ENCODE measurements around the gene SLC5A6. TPM values are rescaled to one million over a fixed set of nuclear protein-coding genes. Genes with fewer than 3 reads are reported as not detected.

Gene SLC5A6
- total and polyA plus RNA-seq, 2 donors (not counting 1 experiment from before 2014, with no cell fraction given), result 50.8 to 52.6 TPM

DNA sequence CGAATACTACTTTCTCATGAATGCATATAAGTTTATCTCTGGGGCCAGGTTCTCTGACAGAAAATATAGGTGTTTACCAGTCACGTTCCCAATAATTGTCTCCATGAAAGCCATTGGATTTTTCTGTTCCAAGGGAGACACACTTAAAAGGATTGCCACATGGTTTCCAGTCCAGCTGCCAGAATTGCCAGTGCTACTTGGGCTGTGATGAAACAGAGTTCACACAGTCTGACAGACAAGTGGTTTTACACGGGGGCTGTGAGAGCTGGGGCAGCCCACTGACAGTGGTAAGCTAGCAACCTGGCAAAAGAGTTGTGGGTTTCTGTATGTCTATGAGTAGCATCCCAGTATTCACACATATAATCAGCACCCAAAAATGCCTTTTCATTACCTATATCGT, 28.0 kb downstream of the SLC5A6 start:
- Histone ChIP-seq H3K4me2 (replicated peaks; ENCODE audit: low read depth, low read length, poor library complexity, severe bottlenecking) (no peak overlapping the region), H2AFZ (ENCODE audit: insufficient read depth, low read depth, low read length, poor library complexity, severe bottlenecking) (no peak overlapping the region), H3K27ac (ENCODE audit: low read length in 2 of 2) (no peak overlapping the region), H3K9me3 (ENCODE audit: control extremely low read depth in 1 of 3, control insufficient read depth in 2 of 3, insufficient read depth in 1 of 3, low read length in 2 of 3) (no peaks in the 10 kb centered on the region), H3K4me3 (ENCODE audit: control extremely low read depth in 1 of 5, extremely low read depth in 1 of 5, insufficient read depth in 1 of 5, low read depth in 2 of 5, low read length in 4 of 5) (no peak overlapping the region), H3K79me2 (ENCODE audit: control insufficient read depth, insufficient read depth, low read length) (no peaks in the 10 kb centered on the region), H3K27me3 (replicated peaks in 1 of 4; ENCODE audit: control extremely low read depth in 1 of 4, control insufficient read depth in 3 of 4, insufficient read depth in 4 of 4, low read length in 3 of 4) (peaks cover 0 to 11% (median 5%) of the 10 kb centered on the region in 4 experiments), H3K9ac (ENCODE audit: low read length) (no peak overlapping the region), H4K20me1 (ENCODE audit: control insufficient read depth, insufficient read depth, low read length, poor library complexity, severe bottlenecking) (no peaks in the 10 kb centered on the region), H3K4me1 (ENCODE audit: control insufficient read depth in 2 of 2, insufficient read depth in 2 of 2, low read length in 2 of 2) (no peaks in the 10 kb centered on the region), H3K36me3 (replicated peaks in 1 of 2; ENCODE audit: control extremely low read depth in 1 of 2, control insufficient read depth in 1 of 2, extremely low read depth in 1 of 2, insufficient read depth in 2 of 2, low read length in 1 of 2) (no peaks in the 10 kb centered on the region)
- CTCF ChIA-PET, result no interaction called here
- Mint-ChIP-seq H3K9me3 (ENCODE audit: insufficient read depth) (no peaks in the 10 kb centered on the region), H3K4me1 (no peaks in the 10 kb centered on the region), H3K27me3 (peaks cover 30% of the 10 kb centered on the region), H3K4me3 (no peak overlapping the region), H3K27ac (no peak overlapping the region)
- no peak for TF ChIP-seq EZH2 (IDR thresholded peaks at IDR 0.05; ENCODE audit: borderline replicate concordance, insufficient read depth, low read depth, low read length, poor library complexity, severe bottlenecking)
- TF ChIP-seq, protein P1, sequence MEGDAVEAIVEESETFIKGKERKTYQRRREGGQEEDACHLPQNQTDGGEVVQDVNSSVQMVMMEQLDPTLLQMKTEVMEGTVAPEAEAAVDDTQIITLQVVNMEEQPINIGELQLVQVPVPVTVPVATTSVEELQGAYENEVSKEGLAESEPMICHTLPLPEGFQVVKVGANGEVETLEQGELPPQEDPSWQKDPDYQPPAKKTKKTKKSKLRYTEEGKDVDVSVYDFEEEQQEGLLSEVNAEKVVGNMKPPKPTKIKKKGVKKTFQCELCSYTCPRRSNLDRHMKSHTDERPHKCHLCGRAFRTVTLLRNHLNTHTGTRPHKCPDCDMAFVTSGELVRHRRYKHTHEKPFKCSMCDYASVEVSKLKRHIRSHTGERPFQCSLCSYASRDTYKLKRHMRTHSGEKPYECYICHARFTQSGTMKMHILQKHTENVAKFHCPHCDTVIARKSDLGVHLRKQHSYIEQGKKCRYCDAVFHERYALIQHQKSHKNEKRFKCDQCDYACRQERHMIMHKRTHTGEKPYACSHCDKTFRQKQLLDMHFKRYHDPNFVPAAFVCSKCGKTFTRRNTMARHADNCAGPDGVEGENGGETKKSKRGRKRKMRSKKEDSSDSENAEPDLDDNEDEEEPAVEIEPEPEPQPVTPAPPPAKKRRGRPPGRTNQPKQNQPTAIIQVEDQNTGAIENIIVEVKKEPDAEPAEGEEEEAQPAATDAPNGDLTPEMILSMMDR (IDR thresholded peaks at IDR 0.05), result no peak
- ATAC-seq (ENCODE audit: low read depth) (no peak), DNase-seq (no peak)
- WGBS (ENCODE audit: insufficient coverage), result 90% methylated on average over 2 of the region's 4 CpGs
- intact Hi-C loops (cut with micrococcal nuclease), result no loop called here
- POLR2A ChIA-PET, result no interaction called here

DNA sequence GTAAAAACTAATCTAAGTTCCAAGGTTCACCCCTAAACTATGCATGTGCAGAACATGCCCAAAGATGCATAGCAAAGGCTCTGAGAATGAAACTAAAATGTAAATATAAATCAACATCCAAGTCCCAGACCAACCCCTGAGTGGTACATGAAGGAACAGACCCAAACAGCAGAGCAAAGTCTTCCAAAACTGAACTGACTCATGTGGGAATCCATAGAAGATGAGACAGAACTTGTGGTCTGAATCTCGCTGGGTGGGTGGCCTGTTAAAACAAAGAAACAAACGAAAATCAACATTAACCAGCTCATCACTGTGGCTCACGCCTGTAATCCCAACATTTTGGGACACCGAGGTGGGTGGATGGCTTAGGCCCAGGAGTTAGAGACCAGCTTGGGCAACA, 29.7 kb downstream of the SLC5A6 start:
- no peak for TF ChIP-seq EZH2 (IDR thresholded peaks at IDR 0.05; ENCODE audit: borderline replicate concordance, insufficient read depth, low read depth, low read length, poor library complexity, severe bottlenecking)
- TF ChIP-seq, protein P1 (IDR thresholded peaks at IDR 0.05), result no peak
- Histone ChIP-seq H3K9ac (ENCODE audit: low read length) (no peak overlapping the region), H3K4me2 (replicated peaks; ENCODE audit: low read depth, low read length, poor library complexity, severe bottlenecking) (no peak overlapping the region), H3K79me2 (ENCODE audit: control insufficient read depth, insufficient read depth, low read length) (no peaks in the 10 kb centered on the region), H3K27me3 (replicated peaks in 1 of 4; ENCODE audit: control extremely low read depth in 1 of 4, control insufficient read depth in 3 of 4, insufficient read depth in 4 of 4, low read length in 3 of 4) (peaks cover 0 to 14% (median 6%) of the 10 kb centered on the region in 4 experiments), H3K9me3 (ENCODE audit: control extremely low read depth in 1 of 3, control insufficient read depth in 2 of 3, insufficient read depth in 1 of 3, low read length in 2 of 3) (no peaks in the 10 kb centered on the region), H3K4me1 (ENCODE audit: control insufficient read depth in 2 of 2, insufficient read depth in 2 of 2, low read length in 2 of 2) (no peaks in the 10 kb centered on the region), H3K4me3 (ENCODE audit: control extremely low read depth in 1 of 5, extremely low read depth in 1 of 5, insufficient read depth in 1 of 5, low read depth in 2 of 5, low read length in 4 of 5) (no peak overlapping the region), H4K20me1 (ENCODE audit: control insufficient read depth, insufficient read depth, low read length, poor library complexity, severe bottlenecking) (no peaks in the 10 kb centered on the region), H3K27ac (ENCODE audit: low read length in 2 of 2) (no peak overlapping the region), H3K36me3 (replicated peaks in 1 of 2; ENCODE audit: control extremely low read depth in 1 of 2, control insufficient read depth in 1 of 2, extremely low read depth in 1 of 2, insufficient read depth in 2 of 2, low read length in 1 of 2) (no peaks in the 10 kb centered on the region), H2AFZ (ENCODE audit: insufficient read depth, low read depth, low read length, poor library complexity, severe bottlenecking) (no peak overlapping the region)
- intact Hi-C loops (cut with micrococcal nuclease), result no loop called here
- Mint-ChIP-seq H3K27me3 (peaks cover 38% of the 10 kb centered on the region), H3K27ac (no peak overlapping the region), H3K4me3 (no peak overlapping the region), H3K4me1 (no peaks in the 10 kb centered on the region), H3K9me3 (ENCODE audit: insufficient read depth) (no peaks in the 10 kb centered on the region)
- 92% methylated on average over 2 of the region's 4 CpGs for WGBS (ENCODE audit: insufficient coverage)
- ATAC-seq (ENCODE audit: low read depth) (no peak), DNase-seq (no peak)
- ChIA-PET POLR2A (no interaction called here), CTCF (interaction anchor here (0.7 to 0.9 kb wide), 2 partner anchors 9 to 163 kb away, joined by 3 read pairs; no protein-coding TSS in a partner anchor)

All from B cell (primary cell).